ENCODE measurements around the gene ARID3A.

ARID3A gene

GRCh38 chr19:944663-945241, 18.9 kb downstream of the ARID3A start:
- Mint-ChIP-seq H3K9me3 (peaks cover 11% of the 10 kb centered on the region), H3K4me3 (no peak overlapping the region), H3K27ac (peak overlapping the region; percentile 98), H3K36me3 (ENCODE audit: low read depth) (peaks cover 52% of the 10 kb centered on the region), H3K4me1 (peaks cover 26% of the 10 kb centered on the region), H3K27me3 (ENCODE audit: low read depth, poor library complexity) (peaks cover 2% of the 10 kb centered on the region)
- DNase-seq: no peak
- TF ChIP-seq CTCF (IDR thresholded peaks at IDR 0.05): no peak

- no peak overlapping the region for H3K27ac Mint-ChIP-seq
- no peak for TF ChIP-seq CTCF (IDR thresholded peaks at IDR 0.05)
- no peak overlapping the region for H3K4me3 Mint-ChIP-seq
- peaks cover 44% of the 10 kb centered on the region for H3K36me3 Mint-ChIP-seq (ENCODE audit: low read depth)
- peaks cover 11% of the 10 kb centered on the region for H3K9me3 Mint-ChIP-seq
- DNase-seq: no peak
- H3K4me1 Mint-ChIP-seq: peaks cover 24% of the 10 kb centered on the region
- H3K27me3 Mint-ChIP-seq (ENCODE audit: low read depth, poor library complexity): peaks cover 2% of the 10 kb centered on the region
These were observed 19.8 kb downstream of the ARID3A start for GRCh38 chr19:945401-946252.

- Mint-ChIP-seq H3K4me1 (peaks cover 27% of the 10 kb centered on the region), H3K27me3 (ENCODE audit: low read depth, poor library complexity) (peaks cover 2% of the 10 kb centered on the region), H3K9me3 (peaks cover 7% of the 10 kb centered on the region), H3K36me3 (ENCODE audit: low read depth) (peaks cover 37% of the 10 kb centered on the region), H3K4me3 (no peak overlapping the region), H3K27ac (no peak overlapping the region)
- no peak for DNase-seq
- no peak for TF ChIP-seq CTCF (IDR thresholded peaks at IDR 0.05)
These were observed 21.4 kb downstream of the ARID3A start for GRCh38 chr19:947090-947706.

- Mint-ChIP-seq H3K9me3 (peaks cover 2% of the 10 kb centered on the region), H3K27ac (no peak overlapping the region), H3K27me3 (ENCODE audit: low read depth, poor library complexity) (peaks cover 2% of the 10 kb centered on the region), H3K36me3 (ENCODE audit: low read depth) (peaks cover 31% of the 10 kb centered on the region), H3K4me1 (peaks cover 32% of the 10 kb centered on the region), H3K4me3 (no peak overlapping the region)
- DNase-seq: no peak
- no peak for TF ChIP-seq CTCF (IDR thresholded peaks at IDR 0.05)
These were observed 22.1 kb downstream of the ARID3A start for GRCh38 chr19:947707-948539.

- no peak overlapping the region for H3K4me3 Mint-ChIP-seq
- H3K27ac Mint-ChIP-seq: no peak overlapping the region
- no peaks in the 10 kb centered on the region for H3K9me3 Mint-ChIP-seq
- no peak for DNase-seq
- H3K4me1 Mint-ChIP-seq: peaks cover 41% of the 10 kb centered on the region
- peaks cover 20% of the 10 kb centered on the region for H3K36me3 Mint-ChIP-seq (ENCODE audit: low read depth)
- peaks cover 2% of the 10 kb centered on the region for H3K27me3 Mint-ChIP-seq (ENCODE audit: low read depth, poor library complexity)
- TF ChIP-seq CTCF (IDR thresholded peaks at IDR 0.05): no peak
These were observed 23.1 kb downstream of the ARID3A start for GRCh38 chr19:948842-949496.
